Urinary bladder (tissue), 4 donors: ENCODE data around the gene VSTM4. TPM values are rescaled to one million over a fixed set of nuclear protein-coding genes. Genes with fewer than 3 reads are reported as not detected.

ENCODE experiments used
- DNase-seq: peaks from one replicate; pipeline ENCODE4 v3.0.0-alpha.2; 2015; ENCODE audit errors: extremely low spot score
- H3K27ac ChIP-seq: one replicate; pipeline ENCODE4 v1.5.1; 2013; ENCODE audit warnings: low read depth, mild to moderate bottlenecking, moderate library complexity
- H3K36me3 ChIP-seq: one replicate; pipeline ENCODE4 v1.6.1; 2013; ENCODE audit warnings: mild to moderate bottlenecking, moderate library complexity; ENCODE audit not compliant: insufficient read depth
- H3K4me1 ChIP-seq: one replicate; pipeline ENCODE4 v1.6.1; 2013; ENCODE audit warnings: mild to moderate bottlenecking, moderate library complexity; ENCODE audit not compliant: insufficient read depth
- H3K4me3 ChIP-seq: one replicate; pipeline ENCODE4 v1.5.1; 2013; ENCODE audit warnings: low read depth, low read length
- WGBS: extraction: QIAGEN DNeasy Blood & Tissue Kit; methylation state at CpG from one replicate; pipeline ENCODE4 v1.1.7; 2013; 5-methylcytosine and 5-hydroxymethylcytosine counted together
- polyA plus RNA-seq: library from polyadenylated mRNA; stranded (reverse); fragments of 200-250 nt; gene quantifications from one replicate; pipeline ENCODE4 v1.2.3, GENCODE V29; 2013
- total RNA-seq: library from RNA; depleted of rRNA; stranded (reverse); fragments of >200 nt; gene quantifications from one replicate; pipeline ENCODE4 v1.2.3, GENCODE V29; 2014
- donor health status: healthy with polysubstance abuse.
- donor health status: healthy.

Gene VSTM4
- total and polyA plus RNA-seq, 2 donors: 18.7 to 60.2 TPM

- Histone ChIP-seq H3K27ac (no peak overlapping the region), H3K4me3 (no peak overlapping the region), H3K36me3 (no peaks in the 10 kb centered on the region), H3K4me1 (no peaks in the 10 kb centered on the region)
- 74% methylated on average over 4 of the region's 4 CpGs for whole genome bisulfite sequencing
- no peak for DNase-seq
Measured at GRCh38 chr10:49153115-49153514, 37.8 kb upstream of the VSTM4 start.

GRCh38 chr10:49152663-49153062, 37.3 kb upstream of the VSTM4 start:
- no peak for DNase-seq
- H3K4me1 ChIP-seq: no peaks in the 10 kb centered on the region
- WGBS: 80% methylated on average over 4 of the region's 4 CpGs
- no peak overlapping the region for H3K4me3 ChIP-seq
- no peaks in the 10 kb centered on the region for H3K36me3 ChIP-seq
- no peak overlapping the region for H3K27ac ChIP-seq

- Histone ChIP-seq H3K4me1 (no peaks in the 10 kb centered on the region), H3K27ac (no peak overlapping the region), H3K36me3 (no peaks in the 10 kb centered on the region), H3K4me3 (no peak overlapping the region)
- no peak for DNase-seq
- WGBS: 80% methylated on average over 4 of the region's 4 CpGs
Measured at GRCh38 chr10:49152037-49152436, 36.7 kb upstream of the VSTM4 start.

GRCh38 chr10:49151481-49151880, 36.2 kb upstream of the VSTM4 start:
- WGBS: 74% methylated on average over 1 of the region's 1 CpG
- H3K27ac ChIP-seq: no peak overlapping the region
- no peak for DNase-seq
- H3K4me3 ChIP-seq: no peak overlapping the region
- H3K4me1 ChIP-seq: no peaks in the 10 kb centered on the region
- no peaks in the 10 kb centered on the region for H3K36me3 ChIP-seq

- H3K4me3 ChIP-seq: no peak overlapping the region
- DNase-seq: no peak
- no peak overlapping the region for H3K27ac ChIP-seq
- no peaks in the 10 kb centered on the region for H3K4me1 ChIP-seq
- WGBS: 29% methylated on average over 2 of the region's 2 CpGs
- H3K36me3 ChIP-seq: no peaks in the 10 kb centered on the region
Measured at GRCh38 chr10:49151025-49151445, 35.7 kb upstream of the VSTM4 start.

GRCh38 chr10:49150426-49150825, 35.1 kb upstream of the VSTM4 start:
- DNase-seq: no peak
- Histone ChIP-seq H3K4me3 (no peak overlapping the region), H3K4me1 (no peaks in the 10 kb centered on the region), H3K27ac (no peak overlapping the region), H3K36me3 (no peaks in the 10 kb centered on the region)
- 75% methylated on average over 5 of the region's 5 CpGs for WGBS

- H3K36me3 ChIP-seq: no peaks in the 10 kb centered on the region
Measured at GRCh38 chr10:49149881-49150280, 34.6 kb upstream of the VSTM4 start.

GRCh38 chr10:49144058-49144720, 28.9 kb upstream of the VSTM4 start:
- no peak overlapping the region for H3K4me3 ChIP-seq
- WGBS: 57% methylated on average over 2 of the region's 2 CpGs

More at GRCh38 chr10:49149881-49150280, 34.6 kb upstream of the VSTM4 start:
- no peak for DNase-seq
- no peaks in the 10 kb centered on the region for H3K4me1 ChIP-seq
- H3K4me3 ChIP-seq: no peak overlapping the region
- 89% methylated on average over 3 of the region's 3 CpGs for WGBS
- no peak overlapping the region for H3K27ac ChIP-seq

GRCh38 chr10:49143249-49143648, 27.9 kb upstream of the VSTM4 start:
- DNase-seq: no peak
- Histone ChIP-seq H3K36me3 (no peaks in the 10 kb centered on the region), H3K4me1 (peaks cover 2% of the 10 kb centered on the region), H3K27ac (no peak overlapping the region), H3K4me3 (no peak overlapping the region)

More at GRCh38 chr10:49144058-49144720, 28.9 kb upstream of the VSTM4 start:
- Histone ChIP-seq H3K27ac (no peak overlapping the region), H3K4me1 (peaks cover 2% of the 10 kb centered on the region), H3K36me3 (no peaks in the 10 kb centered on the region)
- no peak for DNase-seq

GRCh38 chr10:49141541-49142332, 26.4 kb upstream of the VSTM4 start:
- no peak overlapping the region for H3K4me3 ChIP-seq
- WGBS: 84% methylated on average over 5 of the region's 5 CpGs
- peaks cover 4% of the 10 kb centered on the region for H3K4me1 ChIP-seq
- H3K36me3 ChIP-seq: no peaks in the 10 kb centered on the region
- no peak overlapping the region for H3K27ac ChIP-seq
- DNase-seq: no peak

GRCh38 chr10:49140304-49141177, 25.2 kb upstream of the VSTM4 start:
- peak overlapping the region; percentile 59 for H3K27ac ChIP-seq

GRCh38 chr10:49139846-49140195, 24.5 kb upstream of the VSTM4 start:
- no peaks in the 10 kb centered on the region for H3K36me3 ChIP-seq
- H3K27ac ChIP-seq: peak overlapping the region; percentile 81
- no peak for DNase-seq
- no peak overlapping the region for H3K4me3 ChIP-seq
- peaks cover 4% of the 10 kb centered on the region for H3K4me1 ChIP-seq
- WGBS: 80% methylated on average over 4 of the region's 4 CpGs

More at GRCh38 chr10:49140304-49141177, 25.2 kb upstream of the VSTM4 start:
- Histone ChIP-seq H3K36me3 (no peaks in the 10 kb centered on the region), H3K4me1 (peaks cover 4% of the 10 kb centered on the region), H3K4me3 (no peak overlapping the region)
- DNase-seq: no peak
- WGBS: 76% methylated on average over 5 of the region's 5 CpGs

GRCh38 chr10:49139028-49139845, 23.9 kb upstream of the VSTM4 start:
- 51% methylated on average over 8 of the region's 8 CpGs for WGBS
- DNase-seq: no peak
- peaks cover 4% of the 10 kb centered on the region for H3K4me1 ChIP-seq
- H3K36me3 ChIP-seq: no peaks in the 10 kb centered on the region
- H3K4me3 ChIP-seq: no peak overlapping the region
- peak overlapping the region; percentile 81 for H3K27ac ChIP-seq
